PFSK-1 (cell line): ENCODE results near the gene TCF4.

ENCODE experiments used
- FOXP2 ChIP-seq: optimal IDR thresholded peaks from 2 replicates; pipeline ENCODE3; 2011; ENCODE audit warnings: borderline replicate concordance, control low read depth, inconsistent platforms; ENCODE audit not compliant: insufficient read depth; ENCODE audit errors: extremely low read length, extremely low read depth
- POLR2AphosphoS5 ChIP-seq: IDR thresholded peaks from 2 replicates; pipeline ENCODE4 v1.6.1; 2012; ENCODE audit warnings: low read depth, mild to moderate bottlenecking, control low read depth, low read length, moderate library complexity
- TAF1 ChIP-seq: IDR thresholded peaks from 2 replicates; pipeline ENCODE4 v1.6.1; 2012; ENCODE audit warnings: low read length, control low read depth, borderline replicate concordance; ENCODE audit not compliant: insufficient read depth
- TF ChIP-seq, protein P1 (sequence below), 2 experiments: IDR thresholded peaks; 2 replicates each; pipeline versions ENCODE4 v1.6.1 to v1.8.0; 2011 to 2012; ENCODE audit warnings: low read depth in 2 of 2, low read length in 2 of 2, control low read depth in 1 of 2, inconsistent platforms in 1 of 2, mild to moderate bottlenecking in 1 of 2, moderate library complexity in 1 of 2; ENCODE audit not compliant: insufficient read depth in 1 of 2

DNA sequence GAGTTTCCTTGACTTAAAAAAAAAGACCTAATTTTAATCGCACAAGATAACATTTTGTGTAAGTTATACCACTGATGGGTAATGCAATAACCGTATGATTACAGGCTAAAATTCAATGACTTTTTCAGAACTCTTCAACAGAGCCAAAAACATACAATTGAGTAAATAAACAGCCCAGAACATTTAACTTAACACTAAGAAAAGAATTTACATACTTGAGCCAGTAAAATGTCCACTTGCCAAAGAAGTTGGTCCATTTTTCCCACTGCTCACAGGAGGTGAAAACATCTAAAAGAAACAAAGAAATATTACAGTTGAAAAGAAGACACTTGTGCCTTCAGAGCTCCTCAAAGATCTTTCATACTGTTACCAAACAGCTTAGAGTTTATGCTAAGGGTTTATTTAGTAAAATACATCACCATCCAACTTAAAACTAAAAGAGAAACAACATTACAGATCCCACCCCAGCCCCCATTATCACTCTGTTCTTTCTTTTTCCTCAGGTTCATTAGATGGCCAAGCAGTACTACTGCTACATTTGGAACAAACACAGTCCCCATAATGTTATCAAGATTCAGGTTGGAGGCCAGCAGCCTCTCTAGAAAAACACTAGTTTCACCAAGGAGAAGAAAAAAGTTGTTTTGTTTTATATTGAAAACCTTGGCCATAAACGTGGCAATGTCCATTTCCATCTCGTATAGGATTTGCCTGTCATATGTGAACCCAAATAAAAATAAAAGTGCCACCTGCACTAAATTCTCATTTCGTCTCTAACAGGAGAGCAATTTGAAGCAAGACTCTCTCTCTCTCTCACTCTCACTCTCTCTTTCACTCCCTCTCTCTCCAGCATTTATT is 2.7 kb downstream of the TCF4 start:
- TF ChIP-seq, protein P1, sequence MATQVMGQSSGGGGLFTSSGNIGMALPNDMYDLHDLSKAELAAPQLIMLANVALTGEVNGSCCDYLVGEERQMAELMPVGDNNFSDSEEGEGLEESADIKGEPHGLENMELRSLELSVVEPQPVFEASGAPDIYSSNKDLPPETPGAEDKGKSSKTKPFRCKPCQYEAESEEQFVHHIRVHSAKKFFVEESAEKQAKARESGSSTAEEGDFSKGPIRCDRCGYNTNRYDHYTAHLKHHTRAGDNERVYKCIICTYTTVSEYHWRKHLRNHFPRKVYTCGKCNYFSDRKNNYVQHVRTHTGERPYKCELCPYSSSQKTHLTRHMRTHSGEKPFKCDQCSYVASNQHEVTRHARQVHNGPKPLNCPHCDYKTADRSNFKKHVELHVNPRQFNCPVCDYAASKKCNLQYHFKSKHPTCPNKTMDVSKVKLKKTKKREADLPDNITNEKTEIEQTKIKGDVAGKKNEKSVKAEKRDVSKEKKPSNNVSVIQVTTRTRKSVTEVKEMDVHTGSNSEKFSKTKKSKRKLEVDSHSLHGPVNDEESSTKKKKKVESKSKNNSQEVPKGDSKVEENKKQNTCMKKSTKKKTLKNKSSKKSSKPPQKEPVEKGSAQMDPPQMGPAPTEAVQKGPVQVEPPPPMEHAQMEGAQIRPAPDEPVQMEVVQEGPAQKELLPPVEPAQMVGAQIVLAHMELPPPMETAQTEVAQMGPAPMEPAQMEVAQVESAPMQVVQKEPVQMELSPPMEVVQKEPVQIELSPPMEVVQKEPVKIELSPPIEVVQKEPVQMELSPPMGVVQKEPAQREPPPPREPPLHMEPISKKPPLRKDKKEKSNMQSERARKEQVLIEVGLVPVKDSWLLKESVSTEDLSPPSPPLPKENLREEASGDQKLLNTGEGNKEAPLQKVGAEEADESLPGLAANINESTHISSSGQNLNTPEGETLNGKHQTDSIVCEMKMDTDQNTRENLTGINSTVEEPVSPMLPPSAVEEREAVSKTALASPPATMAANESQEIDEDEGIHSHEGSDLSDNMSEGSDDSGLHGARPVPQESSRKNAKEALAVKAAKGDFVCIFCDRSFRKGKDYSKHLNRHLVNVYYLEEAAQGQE (IDR thresholded peaks at IDR 0.05; ENCODE audit: insufficient read depth in 1 of 2, low read depth in 2 of 2, low read length in 2 of 2): no peak
- TF ChIP-seq POLR2AphosphoS5 (no peak), TAF1 (no peak), FOXP2 (no peak)
